ENCODE data around the gene CNOT6.

CNOT6 gene

GRCh38 chr5:180603076-180603594 lies 109.0 kb downstream of the CNOT6 start:
- Histone ChIP-seq H4K20me1 (ENCODE audit: insufficient read depth, low read length) (no peaks in the 10 kb centered on the region), H3K79me2 (ENCODE audit: insufficient read depth, low read length) (no peaks in the 10 kb centered on the region), H3K9me2 (ENCODE audit: low read depth, low read length) (no peaks in the 10 kb centered on the region), H3F3A (ENCODE audit: insufficient read depth, low read length) (no peaks in the 10 kb centered on the region), H3K4me3 (ENCODE audit: low read depth, low read length, poor library complexity, severe bottlenecking) (no peak overlapping the region), H3K4me1 (ENCODE audit: insufficient read depth, low read length, severe bottlenecking) (no peaks in the 10 kb centered on the region), H2AFZ (ENCODE audit: low read length) (no peak overlapping the region), H3K4me2 (ENCODE audit: low read length) (no peak overlapping the region), H3K27ac (ENCODE audit: low read depth, low read length, poor library complexity, severe bottlenecking) (no peak overlapping the region), H3K36me3 (ENCODE audit: insufficient read depth, low read length) (no peaks in the 10 kb centered on the region), H3K27me3 (ENCODE audit: insufficient read depth, low read length) (no peaks in the 10 kb centered on the region), H3K9me3 (ENCODE audit: low read length) (no peaks in the 10 kb centered on the region), H3K9ac (ENCODE audit: low read length) (no peak overlapping the region)
- no peak for TF ChIP-seq CTCF (IDR thresholded peaks at IDR 0.05; ENCODE audit: low read length)
- no peak for TF ChIP-seq EZH2 (IDR thresholded peaks at IDR 0.05; ENCODE audit: borderline replicate concordance, low read length)

GRCh38 chr5:180604271-180604670 lies 110.1 kb downstream of the CNOT6 start:
- no peak overlapping the region for H3K4me3 ChIP-seq (ENCODE audit: low read depth, low read length, poor library complexity, severe bottlenecking)
- no peak overlapping the region for H3K4me2 ChIP-seq (ENCODE audit: low read length)
- no peaks in the 10 kb centered on the region for H3K27me3 ChIP-seq (ENCODE audit: insufficient read depth, low read length)
- no peaks in the 10 kb centered on the region for H3K36me3 ChIP-seq (ENCODE audit: insufficient read depth, low read length)
- no peaks in the 10 kb centered on the region for H3K9me2 ChIP-seq (ENCODE audit: low read depth, low read length)
- no peaks in the 10 kb centered on the region for H3K9me3 ChIP-seq (ENCODE audit: low read length)
- no peaks in the 10 kb centered on the region for H3K79me2 ChIP-seq (ENCODE audit: insufficient read depth, low read length)
- H3K9ac ChIP-seq (ENCODE audit: low read length) = no peak overlapping the region
- H4K20me1 ChIP-seq (ENCODE audit: insufficient read depth, low read length) = no peaks in the 10 kb centered on the region
- H3K4me1 ChIP-seq (ENCODE audit: insufficient read depth, low read length, severe bottlenecking) = no peaks in the 10 kb centered on the region
- no peak overlapping the region for H2AFZ ChIP-seq (ENCODE audit: low read length)
- no peak overlapping the region for H3K27ac ChIP-seq (ENCODE audit: low read depth, low read length, poor library complexity, severe bottlenecking)
- TF ChIP-seq EZH2 (IDR thresholded peaks at IDR 0.05; ENCODE audit: borderline replicate concordance, low read length) = no peak
- TF ChIP-seq CTCF (IDR thresholded peaks at IDR 0.05; ENCODE audit: low read length) = no peak
- no peaks in the 10 kb centered on the region for H3F3A ChIP-seq (ENCODE audit: insufficient read depth, low read length)

- Histone ChIP-seq H3K36me3 (ENCODE audit: insufficient read depth, low read length) (no peaks in the 10 kb centered on the region), H4K20me1 (ENCODE audit: insufficient read depth, low read length) (no peaks in the 10 kb centered on the region), H3K4me1 (ENCODE audit: insufficient read depth, low read length, severe bottlenecking) (no peaks in the 10 kb centered on the region), H3K9me2 (ENCODE audit: low read depth, low read length) (no peaks in the 10 kb centered on the region), H3K4me3 (ENCODE audit: low read depth, low read length, poor library complexity, severe bottlenecking) (no peak overlapping the region), H2AFZ (ENCODE audit: low read length) (no peak overlapping the region), H3K4me2 (ENCODE audit: low read length) (no peak overlapping the region), H3K79me2 (ENCODE audit: insufficient read depth, low read length) (no peaks in the 10 kb centered on the region), H3K27ac (ENCODE audit: low read depth, low read length, poor library complexity, severe bottlenecking) (no peak overlapping the region), H3K9me3 (ENCODE audit: low read length) (no peaks in the 10 kb centered on the region), H3F3A (ENCODE audit: insufficient read depth, low read length) (no peaks in the 10 kb centered on the region), H3K27me3 (ENCODE audit: insufficient read depth, low read length) (no peaks in the 10 kb centered on the region), H3K9ac (ENCODE audit: low read length) (no peak overlapping the region)
- TF ChIP-seq CTCF (IDR thresholded peaks at IDR 0.05; ENCODE audit: low read length) = peak; percentile 81
- no peak for TF ChIP-seq EZH2 (IDR thresholded peaks at IDR 0.05; ENCODE audit: borderline replicate concordance, low read length)
These were observed 111.5 kb downstream of the CNOT6 start for GRCh38 chr5:180605554-180606214.

Data from OCI-LY1 (cell line).